Measurements from ENCODE around the gene RSBN1. TPM values are rescaled to one million over a fixed set of nuclear protein-coding genes. Genes with fewer than 3 reads are reported as not detected.

RSBN1 gene
- total and polyA plus RNA-seq, 2 experiments from 2014 or later = 15.4 to 17.4 TPM

DNA sequence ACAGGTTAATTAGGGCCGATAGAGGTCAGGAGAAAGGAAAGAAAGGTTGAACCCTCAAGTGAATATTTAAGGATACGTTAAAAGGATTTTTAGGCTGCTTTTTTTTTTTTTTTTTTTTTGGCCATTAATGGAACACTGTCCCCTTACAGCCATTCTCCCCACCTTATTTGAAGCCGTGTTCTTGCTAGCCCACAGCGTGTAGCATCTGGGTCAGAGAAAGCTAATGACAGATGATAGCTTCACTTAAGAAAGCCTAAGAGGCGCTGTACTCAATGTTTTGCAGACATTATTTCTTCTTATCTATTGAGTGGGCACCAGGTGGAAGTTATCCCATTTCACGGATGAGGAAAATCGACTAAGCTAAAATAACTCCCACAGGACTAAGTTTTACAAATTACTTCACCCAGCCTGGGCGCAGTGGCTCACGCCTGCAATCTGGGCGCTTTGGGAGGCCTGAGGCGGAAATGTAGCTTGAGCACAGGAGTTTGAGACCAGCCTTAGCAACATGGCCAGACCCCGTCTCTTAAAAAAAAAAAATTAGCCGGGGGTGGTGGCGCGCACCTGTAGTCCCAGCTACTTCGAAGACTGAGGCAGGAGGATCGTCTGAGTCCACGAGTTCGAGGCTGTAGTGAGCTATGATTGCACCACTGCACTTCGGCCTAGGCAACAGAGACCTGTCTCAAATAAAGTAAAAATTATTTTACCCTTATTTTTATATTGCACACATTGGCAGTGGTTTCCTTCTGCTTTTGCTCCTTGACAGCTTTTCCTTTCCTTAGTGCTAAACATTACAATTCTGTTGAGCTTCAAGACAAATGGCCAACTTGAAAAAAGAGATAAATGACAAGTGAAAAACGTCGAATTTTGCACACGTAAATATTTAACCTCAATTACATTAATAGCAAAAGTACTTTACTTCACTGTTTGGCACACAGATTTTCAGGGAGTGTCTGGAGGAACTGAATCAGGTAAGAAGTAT, 51.9 kb downstream of the RSBN1 start:
- Mint-ChIP-seq H3K27ac (peak overlapping the region; percentile 99), H3K27me3 (ENCODE audit: insufficient read depth, low read depth, poor library complexity) (peaks cover 5% of the 10 kb centered on the region), H3K4me1 (peaks cover 16% of the 10 kb centered on the region), H3K36me3 (ENCODE audit: low read depth) (peaks cover 22% of the 10 kb centered on the region), H3K9me3 (no peaks in the 10 kb centered on the region), H3K4me3 (peak overlapping the region; percentile 96)
- H3K36me3 ChIP-seq (ENCODE audit: insufficient read depth) = no peaks in the 10 kb centered on the region; the same call in none of the 2 replicates
- H3K9me2 ChIP-seq (ENCODE audit: insufficient read depth) = no peaks in the 10 kb centered on the region
- H4K20me1 ChIP-seq (replicated peaks; ENCODE audit: insufficient read depth) = no peaks in the 10 kb centered on the region
- H3K27me3 ChIP-seq (ENCODE audit: insufficient read depth) = no peaks in the 10 kb centered on the region
- peak overlapping the region; percentile 61 for H3K4me3 ChIP-seq
- peaks cover 8% of the 10 kb centered on the region; the same call in 1 of the 2 replicates for H3F3A ChIP-seq (replicated peaks; ENCODE audit: low read depth)
- ATAC-seq (no peak; the same call in 2 of the 3 replicates), DNase-seq (ENCODE audit: low spot score) (no peak)
- peak overlapping the region; percentile 69; the same call in 1 of the 2 replicates for H2AFZ ChIP-seq
- H3K27ac ChIP-seq (ENCODE audit: low read depth) = peak overlapping the region; percentile 97
- peak overlapping the region; percentile 84 for H3K4me2 ChIP-seq
- TF ChIP-seq ZNF331 (CRISPR knock-in tag; IDR thresholded peaks at IDR 0.05; ENCODE audit: low read depth) (no peak), POLR2AphosphoS5 (IDR thresholded peaks at IDR 0.05; ENCODE audit: low read depth) (no peak), CREB1 (CRISPR knock-in tag; IDR thresholded peaks at IDR 0.05; ENCODE audit: low read depth) (no peak), JUNB (IDR thresholded peaks at IDR 0.05; ENCODE audit: unreplicated experiment) (no peak), NANOG (IDR thresholded peaks at IDR 0.05; ENCODE audit: borderline replicate concordance) (no peak), STAT1 (IDR thresholded peaks at IDR 0.05; ENCODE audit: unreplicated experiment) (no peak), ZNF114 (CRISPR knock-in tag; IDR thresholded peaks at IDR 0.05) (no peak), EZH2 (IDR thresholded peaks at IDR 0.05; ENCODE audit: low read depth, unreplicated experiment) (no peak), EZH2phosphoT487 (IDR thresholded peaks at IDR 0.05; ENCODE audit: unreplicated experiment) (no peak)
- TF ChIP-seq, protein P1, sequence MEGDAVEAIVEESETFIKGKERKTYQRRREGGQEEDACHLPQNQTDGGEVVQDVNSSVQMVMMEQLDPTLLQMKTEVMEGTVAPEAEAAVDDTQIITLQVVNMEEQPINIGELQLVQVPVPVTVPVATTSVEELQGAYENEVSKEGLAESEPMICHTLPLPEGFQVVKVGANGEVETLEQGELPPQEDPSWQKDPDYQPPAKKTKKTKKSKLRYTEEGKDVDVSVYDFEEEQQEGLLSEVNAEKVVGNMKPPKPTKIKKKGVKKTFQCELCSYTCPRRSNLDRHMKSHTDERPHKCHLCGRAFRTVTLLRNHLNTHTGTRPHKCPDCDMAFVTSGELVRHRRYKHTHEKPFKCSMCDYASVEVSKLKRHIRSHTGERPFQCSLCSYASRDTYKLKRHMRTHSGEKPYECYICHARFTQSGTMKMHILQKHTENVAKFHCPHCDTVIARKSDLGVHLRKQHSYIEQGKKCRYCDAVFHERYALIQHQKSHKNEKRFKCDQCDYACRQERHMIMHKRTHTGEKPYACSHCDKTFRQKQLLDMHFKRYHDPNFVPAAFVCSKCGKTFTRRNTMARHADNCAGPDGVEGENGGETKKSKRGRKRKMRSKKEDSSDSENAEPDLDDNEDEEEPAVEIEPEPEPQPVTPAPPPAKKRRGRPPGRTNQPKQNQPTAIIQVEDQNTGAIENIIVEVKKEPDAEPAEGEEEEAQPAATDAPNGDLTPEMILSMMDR (conservative IDR thresholded peaks at IDR 0.05; ENCODE audit: low read depth in 2 of 2) = no peak
- TF ChIP-seq, protein P2, sequence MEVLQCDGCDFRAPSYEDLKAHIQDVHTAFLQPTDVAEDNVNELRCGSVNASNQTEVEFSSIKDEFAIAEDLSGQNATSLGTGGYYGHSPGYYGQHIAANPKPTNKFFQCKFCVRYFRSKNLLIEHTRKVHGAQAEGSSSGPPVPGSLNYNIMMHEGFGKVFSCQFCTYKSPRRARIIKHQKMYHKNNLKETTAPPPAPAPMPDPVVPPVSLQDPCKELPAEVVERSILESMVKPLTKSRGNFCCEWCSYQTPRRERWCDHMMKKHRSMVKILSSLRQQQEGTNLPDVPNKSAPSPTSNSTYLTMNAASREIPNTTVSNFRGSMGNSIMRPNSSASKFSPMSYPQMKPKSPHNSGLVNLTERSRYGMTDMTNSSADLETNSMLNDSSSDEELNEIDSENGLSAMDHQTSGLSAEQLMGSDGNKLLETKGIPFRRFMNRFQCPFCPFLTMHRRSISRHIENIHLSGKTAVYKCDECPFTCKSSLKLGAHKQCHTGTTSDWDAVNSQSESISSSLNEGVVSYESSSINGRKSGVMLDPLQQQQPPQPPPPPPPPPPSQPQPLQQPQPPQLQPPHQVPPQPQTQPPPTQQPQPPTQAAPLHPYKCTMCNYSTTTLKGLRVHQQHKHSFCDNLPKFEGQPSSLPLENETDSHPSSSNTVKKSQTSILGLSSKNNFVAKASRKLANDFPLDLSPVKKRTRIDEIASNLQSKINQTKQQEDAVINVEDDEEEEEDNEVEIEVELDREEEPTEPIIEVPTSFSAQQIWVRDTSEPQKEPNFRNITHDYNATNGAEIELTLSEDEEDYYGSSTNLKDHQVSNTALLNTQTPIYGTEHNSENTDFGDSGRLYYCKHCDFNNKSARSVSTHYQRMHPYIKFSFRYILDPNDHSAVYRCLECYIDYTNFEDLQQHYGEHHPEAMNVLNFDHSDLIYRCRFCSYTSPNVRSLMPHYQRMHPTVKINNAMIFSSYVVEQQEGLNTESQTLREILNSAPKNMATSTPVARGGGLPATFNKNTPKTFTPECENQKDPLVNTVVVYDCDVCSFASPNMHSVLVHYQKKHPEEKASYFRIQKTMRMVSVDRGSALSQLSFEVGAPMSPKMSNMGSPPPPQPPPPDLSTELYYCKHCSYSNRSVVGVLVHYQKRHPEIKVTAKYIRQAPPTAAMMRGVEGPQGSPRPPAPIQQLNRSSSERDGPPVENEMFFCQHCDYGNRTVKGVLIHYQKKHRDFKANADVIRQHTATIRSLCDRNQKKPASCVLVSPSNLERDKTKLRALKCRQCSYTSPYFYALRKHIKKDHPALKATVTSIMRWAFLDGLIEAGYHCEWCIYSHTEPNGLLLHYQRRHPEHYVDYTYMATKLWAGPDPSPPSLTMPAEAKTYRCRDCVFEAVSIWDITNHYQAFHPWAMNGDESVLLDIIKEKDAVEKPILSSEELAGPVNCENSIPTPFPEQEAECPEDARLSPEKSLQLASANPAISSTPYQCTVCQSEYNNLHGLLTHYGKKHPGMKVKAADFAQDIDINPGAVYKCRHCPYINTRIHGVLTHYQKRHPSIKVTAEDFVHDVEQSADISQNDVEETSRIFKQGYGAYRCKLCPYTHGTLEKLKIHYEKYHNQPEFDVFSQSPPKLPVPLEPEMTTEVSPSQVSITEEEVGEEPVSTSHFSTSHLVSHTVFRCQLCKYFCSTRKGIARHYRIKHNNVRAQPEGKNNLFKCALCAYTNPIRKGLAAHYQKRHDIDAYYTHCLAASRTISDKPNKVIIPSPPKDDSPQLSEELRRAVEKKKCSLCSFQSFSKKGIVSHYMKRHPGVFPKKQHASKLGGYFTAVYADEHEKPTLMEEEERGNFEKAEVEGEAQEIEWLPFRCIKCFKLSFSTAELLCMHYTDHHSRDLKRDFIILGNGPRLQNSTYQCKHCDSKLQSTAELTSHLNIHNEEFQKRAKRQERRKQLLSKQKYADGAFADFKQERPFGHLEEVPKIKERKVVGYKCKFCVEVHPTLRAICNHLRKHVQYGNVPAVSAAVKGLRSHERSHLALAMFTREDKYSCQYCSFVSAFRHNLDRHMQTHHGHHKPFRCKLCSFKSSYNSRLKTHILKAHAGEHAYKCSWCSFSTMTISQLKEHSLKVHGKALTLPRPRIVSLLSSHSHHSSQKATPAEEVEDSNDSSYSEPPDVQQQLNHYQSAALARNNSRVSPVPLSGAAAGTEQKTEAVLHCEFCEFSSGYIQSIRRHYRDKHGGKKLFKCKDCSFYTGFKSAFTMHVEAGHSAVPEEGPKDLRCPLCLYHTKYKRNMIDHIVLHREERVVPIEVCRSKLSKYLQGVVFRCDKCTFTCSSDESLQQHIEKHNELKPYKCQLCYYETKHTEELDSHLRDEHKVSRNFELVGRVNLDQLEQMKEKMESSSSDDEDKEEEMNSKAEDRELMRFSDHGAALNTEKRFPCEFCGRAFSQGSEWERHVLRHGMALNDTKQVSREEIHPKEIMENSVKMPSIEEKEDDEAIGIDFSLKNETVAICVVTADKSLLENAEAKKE (CRISPR knock-in tag; IDR thresholded peaks at IDR 0.05) = no peak
- TF ChIP-seq, protein P3, sequence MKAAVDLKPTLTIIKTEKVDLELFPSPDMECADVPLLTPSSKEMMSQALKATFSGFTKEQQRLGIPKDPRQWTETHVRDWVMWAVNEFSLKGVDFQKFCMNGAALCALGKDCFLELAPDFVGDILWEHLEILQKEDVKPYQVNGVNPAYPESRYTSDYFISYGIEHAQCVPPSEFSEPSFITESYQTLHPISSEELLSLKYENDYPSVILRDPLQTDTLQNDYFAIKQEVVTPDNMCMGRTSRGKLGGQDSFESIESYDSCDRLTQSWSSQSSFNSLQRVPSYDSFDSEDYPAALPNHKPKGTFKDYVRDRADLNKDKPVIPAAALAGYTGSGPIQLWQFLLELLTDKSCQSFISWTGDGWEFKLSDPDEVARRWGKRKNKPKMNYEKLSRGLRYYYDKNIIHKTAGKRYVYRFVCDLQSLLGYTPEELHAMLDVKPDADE (IDR thresholded peaks at IDR 0.05) = no peak
- TF ChIP-seq, protein P4, sequence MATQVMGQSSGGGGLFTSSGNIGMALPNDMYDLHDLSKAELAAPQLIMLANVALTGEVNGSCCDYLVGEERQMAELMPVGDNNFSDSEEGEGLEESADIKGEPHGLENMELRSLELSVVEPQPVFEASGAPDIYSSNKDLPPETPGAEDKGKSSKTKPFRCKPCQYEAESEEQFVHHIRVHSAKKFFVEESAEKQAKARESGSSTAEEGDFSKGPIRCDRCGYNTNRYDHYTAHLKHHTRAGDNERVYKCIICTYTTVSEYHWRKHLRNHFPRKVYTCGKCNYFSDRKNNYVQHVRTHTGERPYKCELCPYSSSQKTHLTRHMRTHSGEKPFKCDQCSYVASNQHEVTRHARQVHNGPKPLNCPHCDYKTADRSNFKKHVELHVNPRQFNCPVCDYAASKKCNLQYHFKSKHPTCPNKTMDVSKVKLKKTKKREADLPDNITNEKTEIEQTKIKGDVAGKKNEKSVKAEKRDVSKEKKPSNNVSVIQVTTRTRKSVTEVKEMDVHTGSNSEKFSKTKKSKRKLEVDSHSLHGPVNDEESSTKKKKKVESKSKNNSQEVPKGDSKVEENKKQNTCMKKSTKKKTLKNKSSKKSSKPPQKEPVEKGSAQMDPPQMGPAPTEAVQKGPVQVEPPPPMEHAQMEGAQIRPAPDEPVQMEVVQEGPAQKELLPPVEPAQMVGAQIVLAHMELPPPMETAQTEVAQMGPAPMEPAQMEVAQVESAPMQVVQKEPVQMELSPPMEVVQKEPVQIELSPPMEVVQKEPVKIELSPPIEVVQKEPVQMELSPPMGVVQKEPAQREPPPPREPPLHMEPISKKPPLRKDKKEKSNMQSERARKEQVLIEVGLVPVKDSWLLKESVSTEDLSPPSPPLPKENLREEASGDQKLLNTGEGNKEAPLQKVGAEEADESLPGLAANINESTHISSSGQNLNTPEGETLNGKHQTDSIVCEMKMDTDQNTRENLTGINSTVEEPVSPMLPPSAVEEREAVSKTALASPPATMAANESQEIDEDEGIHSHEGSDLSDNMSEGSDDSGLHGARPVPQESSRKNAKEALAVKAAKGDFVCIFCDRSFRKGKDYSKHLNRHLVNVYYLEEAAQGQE (IDR thresholded peaks at IDR 0.05; ENCODE audit: unreplicated experiment) = no peak
- H3K79me2 ChIP-seq (replicated peaks; ENCODE audit: insufficient read depth) = peaks cover 16% of the 10 kb centered on the region
- H3K4me1 ChIP-seq (ENCODE audit: insufficient read depth) = peaks cover 9% of the 10 kb centered on the region; the same call in 1 of the 2 replicates
